Kidney (tissue), 14 donors: Measurements from ENCODE around the gene TEX12. TPM values are rescaled to one million over a fixed set of nuclear protein-coding genes. Genes with fewer than 3 reads are reported as not detected.
"Not testable (repeated sequence)": the region's sequence is repeated elsewhere in the genome, so short reads cannot be mapped to it uniquely, and the experiment has no call there.

Source experiments
- DNase-seq, 5 donors: peaks; one replicate each; pipeline ENCODE4 v3.0.0-alpha.2; 2013 to 2020
- FAIRE-seq: peaks from 2 replicates; lab custom pipeline; 2012; peaks lifted over from hg19 to GRCh38; lab: Jason Lieb, UNC
- H3K27ac ChIP-seq, 2 donors: one replicate each; pipeline ENCODE4 v1.7.0; 2013; ENCODE audit warnings: low read depth in 2 of 2, low read length in 2 of 2, inconsistent platforms in 1 of 2
- H3K27me3 ChIP-seq: one replicate; pipeline ENCODE4 v1.7.1; 2013; ENCODE audit warnings: low read length, inconsistent platforms; ENCODE audit not compliant: control insufficient read depth, insufficient read depth
- H3K36me3 ChIP-seq, 3 donors: one replicate each; pipeline versions ENCODE4 v1.7.0 to v1.7.1; 2013; ENCODE audit warnings: low read length in 3 of 3, control low read depth in 1 of 3, inconsistent platforms in 1 of 3; ENCODE audit not compliant: insufficient read depth in 3 of 3, control insufficient read depth in 2 of 3
- H3K4me1 ChIP-seq, 3 donors: one replicate each; pipeline versions ENCODE4 v1.7.0 to v1.7.1; 2013; ENCODE audit warnings: low read length in 3 of 3, inconsistent platforms in 1 of 3, low read depth in 1 of 3; ENCODE audit not compliant: control insufficient read depth in 2 of 3, insufficient read depth in 2 of 3
- H3K4me3 ChIP-seq, 3 donors: one replicate each; pipeline versions ENCODE4 v1.7.0 to v1.8.1; 2013; ENCODE audit warnings: low read length in 3 of 3, control low read depth in 1 of 3, inconsistent platforms in 1 of 3
- H3K9ac ChIP-seq, 3 donors: one replicate each; pipeline versions ENCODE4 v1.7.0 to v1.7.1; 2013; ENCODE audit warnings: low read length in 3 of 3, control low read depth in 1 of 3, inconsistent platforms in 1 of 3
- H3K9me3 ChIP-seq, 3 donors: one replicate each; pipeline versions ENCODE4 v1.7.0 to v1.7.1; 2013; ENCODE audit warnings: low read length in 3 of 3, control low read depth in 1 of 3, inconsistent platforms in 1 of 3; ENCODE audit not compliant: control insufficient read depth in 2 of 3, insufficient read depth in 1 of 3
- intact Hi-C: fragments of 100-400 bp; cut with DNase I; formaldehyde crosslinking; loops from one replicate; pipeline ENCODE4 v1.11.1; 2022
- polyA plus RNA-seq: library from polyadenylated mRNA; stranded (reverse); fragments of 350-450 nt; fragmentation: Illumina TruSeq; extraction: RNeasy Lipid Tissue Mini Kit (QIAGEN cat#74804); gene quantifications from one replicate; pipeline ENCODE4 v1.2.3, GENCODE V29; 2014; ENCODE audit warnings: low read depth, low replicate concordance; ENCODE audit not compliant: insufficient read depth
- total RNA-seq: library from RNA; stranded (reverse); fragmentation: NEBNext Ultra II Directional; extraction: Animal tissue kit (Norgen Biotek cat#: 25700); gene quantifications from one replicate; pipeline ENCODE4 v1.2.1, GENCODE V29; 2021
- TF ChIP-seq, protein P1 (sequence below): IDR thresholded peaks from 3 replicates; pipeline ENCODE4 v1.5.1; 2012; ENCODE audit warnings: mild to moderate bottlenecking, moderate library complexity, borderline replicate concordance; ENCODE audit not compliant: insufficient read depth; ENCODE audit errors: extremely low read depth
- donor health status: control.
- donor health status: control.
- donor health status: control.
- donor health status: control.
- donor health status: control.
- donor health status: DM: yes; HTN: yes; CAD: no.
- donor health status: Normal renal cell carcinoma (clear cell type).

TEX12 gene
- total and polyA plus RNA-seq, 2 donors from 2014 or later = not detected

DNA sequence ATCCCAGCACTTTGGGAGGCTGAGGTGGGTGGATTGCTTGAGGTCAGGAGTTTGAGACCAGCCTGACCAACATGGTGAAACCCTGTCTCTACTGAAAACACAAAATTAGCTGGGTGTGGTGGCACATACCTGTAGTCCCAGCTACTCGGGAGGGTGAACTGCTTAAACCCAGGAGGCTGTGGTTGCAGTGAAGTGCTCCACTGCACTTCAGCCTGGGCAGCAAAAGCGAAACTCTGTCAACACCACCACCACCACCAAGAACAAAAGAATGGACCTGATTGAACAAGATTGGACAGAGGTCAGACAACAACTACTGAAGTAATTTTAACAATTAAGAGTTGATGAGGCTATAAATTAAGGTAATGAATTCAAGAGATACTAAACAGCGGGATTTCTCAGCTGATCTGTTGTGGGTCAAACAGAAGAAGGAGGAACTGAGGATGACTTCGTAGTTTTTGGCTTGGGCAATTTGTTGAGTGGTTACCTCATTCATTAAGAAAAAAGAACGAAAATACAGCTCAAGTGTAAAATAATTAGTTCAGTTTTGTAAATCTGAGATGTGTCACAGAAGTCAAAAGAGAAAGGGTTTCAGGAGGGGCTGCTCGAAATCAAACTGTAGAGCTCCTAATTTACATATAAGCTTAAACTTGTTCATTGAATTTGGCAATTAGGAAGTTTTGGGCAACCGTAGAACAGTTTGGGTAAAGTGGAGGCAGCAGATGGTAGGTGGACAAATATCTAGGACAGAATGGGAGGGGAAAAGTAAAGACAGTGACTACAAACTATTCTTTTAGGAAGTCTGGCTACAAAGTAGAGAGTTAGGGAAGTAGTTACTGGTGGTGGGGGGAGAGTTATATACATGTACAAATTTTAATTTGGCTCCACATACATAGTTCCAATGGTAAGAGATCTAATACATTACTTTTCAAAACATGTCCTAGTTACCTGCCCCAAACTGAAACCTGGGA, 7.8 kb upstream of the TEX12 start:
- intact Hi-C loops = no loop called here

DNA sequence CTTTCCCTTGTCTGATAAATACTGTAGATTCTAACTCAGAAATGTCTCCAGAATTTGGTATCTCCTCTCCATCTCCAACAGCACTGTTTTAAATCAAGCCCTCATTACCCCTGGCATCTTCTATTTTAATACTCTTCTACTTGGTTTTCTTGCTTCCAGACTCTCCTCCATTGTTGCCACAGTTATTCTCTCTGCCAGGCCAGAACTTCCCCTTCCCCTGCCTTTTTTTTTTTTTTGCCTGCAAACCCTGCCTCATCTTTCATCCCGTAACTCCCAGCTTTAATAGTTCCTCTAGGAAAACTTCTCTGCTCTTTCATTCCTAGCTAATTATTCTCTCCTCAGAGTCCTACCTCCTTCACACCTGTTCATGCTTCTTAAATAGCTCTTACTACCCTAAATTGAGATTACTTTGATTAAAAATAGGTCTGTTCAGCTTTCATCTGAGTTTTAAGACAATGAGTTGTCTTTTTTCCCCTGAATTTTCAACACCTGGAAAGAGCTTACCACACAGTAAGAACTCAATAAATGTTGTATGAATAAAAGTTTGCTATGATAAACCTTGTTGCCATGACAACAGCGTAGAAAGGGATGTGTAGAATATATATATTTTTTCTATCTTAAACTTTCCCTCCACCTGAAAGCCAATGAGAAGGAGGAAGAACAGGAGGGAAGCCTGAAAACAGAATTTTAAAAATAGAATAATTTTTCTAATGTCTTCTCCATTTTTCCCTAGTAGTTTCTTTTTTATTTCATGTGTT, 6.9 kb upstream of the TEX12 start:
- H3K9me3 ChIP-seq = no peaks in the 10 kb centered on the region
- H3K27me3 ChIP-seq = no peaks in the 10 kb centered on the region
- FAIRE-seq (no peak), DNase-seq (no peak)
- TF ChIP-seq, protein P1, sequence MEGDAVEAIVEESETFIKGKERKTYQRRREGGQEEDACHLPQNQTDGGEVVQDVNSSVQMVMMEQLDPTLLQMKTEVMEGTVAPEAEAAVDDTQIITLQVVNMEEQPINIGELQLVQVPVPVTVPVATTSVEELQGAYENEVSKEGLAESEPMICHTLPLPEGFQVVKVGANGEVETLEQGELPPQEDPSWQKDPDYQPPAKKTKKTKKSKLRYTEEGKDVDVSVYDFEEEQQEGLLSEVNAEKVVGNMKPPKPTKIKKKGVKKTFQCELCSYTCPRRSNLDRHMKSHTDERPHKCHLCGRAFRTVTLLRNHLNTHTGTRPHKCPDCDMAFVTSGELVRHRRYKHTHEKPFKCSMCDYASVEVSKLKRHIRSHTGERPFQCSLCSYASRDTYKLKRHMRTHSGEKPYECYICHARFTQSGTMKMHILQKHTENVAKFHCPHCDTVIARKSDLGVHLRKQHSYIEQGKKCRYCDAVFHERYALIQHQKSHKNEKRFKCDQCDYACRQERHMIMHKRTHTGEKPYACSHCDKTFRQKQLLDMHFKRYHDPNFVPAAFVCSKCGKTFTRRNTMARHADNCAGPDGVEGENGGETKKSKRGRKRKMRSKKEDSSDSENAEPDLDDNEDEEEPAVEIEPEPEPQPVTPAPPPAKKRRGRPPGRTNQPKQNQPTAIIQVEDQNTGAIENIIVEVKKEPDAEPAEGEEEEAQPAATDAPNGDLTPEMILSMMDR = no peak
- intact Hi-C loops = no loop called here
- H3K9ac ChIP-seq = no peak overlapping the region
- peak overlapping the region in 1 of 3 donors; percentile 27 for H3K4me3 ChIP-seq
- no peaks in the 10 kb centered on the region for H3K36me3 ChIP-seq
- H3K4me1 ChIP-seq = no peaks in the 10 kb centered on the region
- H3K27ac ChIP-seq = no peak overlapping the region

More for the DNA sequence above, 7.8 kb upstream of the TEX12 start:
- no peaks in the 10 kb centered on the region for H3K4me1 ChIP-seq
- H3K27me3 ChIP-seq = no peaks in the 10 kb centered on the region
- TF ChIP-seq, protein P1 = no peak
- no peak overlapping the region for H3K27ac ChIP-seq
- peak overlapping the region in 1 of 3 donors; percentile 27 for H3K4me3 ChIP-seq
- H3K9ac ChIP-seq = no peak overlapping the region
- H3K9me3 ChIP-seq = no peaks in the 10 kb centered on the region
- no peaks in the 10 kb centered on the region for H3K36me3 ChIP-seq
- FAIRE-seq (no peak), DNase-seq (no peak)

DNA sequence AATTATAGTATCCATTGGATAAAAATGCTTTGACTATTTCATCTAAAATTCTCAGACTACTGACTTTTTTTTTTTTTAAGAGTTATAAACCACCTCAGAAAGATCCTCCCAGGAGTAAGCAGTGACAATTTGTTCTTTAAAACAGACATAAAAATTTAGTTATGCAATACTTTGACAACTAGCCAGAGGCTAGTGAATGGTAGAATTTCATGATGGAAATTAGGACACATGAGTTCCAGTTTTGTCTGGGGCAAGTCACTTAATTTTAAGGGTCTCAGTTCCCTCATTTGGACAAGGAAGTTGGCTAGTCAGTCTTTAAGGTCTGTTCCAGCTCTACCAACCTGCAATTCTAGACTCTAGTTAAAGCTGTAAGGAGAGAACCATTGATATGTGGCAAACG, 6.2 kb upstream of the TEX12 start:
- Histone ChIP-seq H3K9ac (no peak overlapping the region), H3K36me3 (no peaks in the 10 kb centered on the region), H3K4me3 (no peak overlapping the region), H3K27ac (no peak overlapping the region), H3K27me3 (no peaks in the 10 kb centered on the region), H3K4me1 (no peaks in the 10 kb centered on the region), H3K9me3 (no peaks in the 10 kb centered on the region)
- DNase-seq (no peak), FAIRE-seq (no peak)
- intact Hi-C loops = no loop called here
- TF ChIP-seq, protein P1 = no peak

DNA sequence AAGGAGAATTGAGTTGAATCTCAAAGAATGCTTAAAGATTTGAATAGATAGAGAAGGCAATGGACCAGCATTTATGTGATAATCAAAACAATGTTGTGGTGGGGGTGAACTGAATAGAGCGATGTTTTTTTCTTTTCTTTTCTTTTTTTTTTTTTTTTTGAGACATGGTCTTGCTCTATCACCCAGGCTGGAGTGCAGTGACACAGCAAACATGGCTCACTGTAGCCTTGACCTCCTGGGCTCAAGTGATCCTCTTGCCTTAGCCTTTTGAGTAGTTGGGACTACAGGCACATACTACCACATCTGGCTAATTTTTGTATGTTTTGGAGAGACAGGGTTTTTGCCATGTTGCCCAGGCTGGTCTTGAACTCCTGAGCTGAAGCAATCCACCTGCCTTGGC, 5.0 kb upstream of the TEX12 start:
- H3K27ac ChIP-seq, H3K9ac ChIP-seq, H3K4me1 ChIP-seq, FAIRE-seq, H3K9me3 ChIP-seq, H3K27me3 ChIP-seq, intact Hi-C loops, H3K36me3 ChIP-seq, DNase-seq: not testable (repeated sequence)
- H3K4me3 ChIP-seq = peak overlapping the region in 1 of 3 donors; percentile 45
